ENCODE data around the gene RHEX. TPM values are rescaled to one million over a fixed set of nuclear protein-coding genes. Genes with fewer than 3 reads are reported as not detected.

The RHEX gene
- total and polyA plus RNA-seq, 4 donors = 0.57 to 7.4 (median 1.2) TPM

- no peak overlapping the region for H3K27ac ChIP-seq (ENCODE audit: low read depth in 1 of 2, low read length in 1 of 2)
- ATAC-seq (ENCODE audit: insufficient read depth, low FRiP score) = no peak
- no peaks in the 10 kb centered on the region for H3K9me3 ChIP-seq (ENCODE audit: control insufficient read depth in 4 of 4, insufficient read depth in 3 of 4, low read length in 3 of 4)
- H3K27me3 ChIP-seq (ENCODE audit: control insufficient read depth in 3 of 3, insufficient read depth in 3 of 3, low read length in 2 of 3) = no peaks in the 10 kb centered on the region
- peaks cover 0 to 2% (median 0%) of the 10 kb centered on the region in 4 donors for H3K36me3 ChIP-seq (ENCODE audit: control insufficient read depth in 4 of 4, insufficient read depth in 4 of 4, low read length in 4 of 4)
- WGBS, 2 donors = 85 to 94% methylated on average over 8 of the region's 8 CpGs
- H3K9ac ChIP-seq (ENCODE audit: insufficient read depth in 1 of 2, low read length in 2 of 2) = no peak overlapping the region
- H3K4me3 ChIP-seq = no peak overlapping the region
- DNase-seq = no peak
- no peaks in the 10 kb centered on the region for H3K4me1 ChIP-seq (ENCODE audit: control insufficient read depth in 5 of 5, insufficient read depth in 5 of 5, low read length in 5 of 5)
- TF ChIP-seq CTCF (IDR thresholded peaks at IDR 0.05; ENCODE audit: control extremely low read depth, extremely low read depth) = no peak
Observed at GRCh38 chr1:206011057-206011456, 41.9 kb upstream of the RHEX start.

- WGBS, 2 donors = 37 to 60% methylated on average over 17 of the region's 17 CpGs
- DNase-seq (peak; percentile 31 to 39 (median 35)), ATAC-seq (ENCODE audit: insufficient read depth, low FRiP score) (peak; percentile 76)
- no peak overlapping the region for H3K9ac ChIP-seq (ENCODE audit: insufficient read depth in 1 of 2, low read length in 2 of 2)
- peak overlapping the region in 1 of 2 donors; percentile 28 for H3K27ac ChIP-seq (ENCODE audit: low read depth in 1 of 2, low read length in 1 of 2)
- H3K36me3 ChIP-seq (ENCODE audit: control insufficient read depth in 4 of 4, insufficient read depth in 4 of 4, low read length in 4 of 4) = peaks cover 0 to 2% (median 0%) of the 10 kb centered on the region in 4 donors
- no peak for TF ChIP-seq CTCF (IDR thresholded peaks at IDR 0.05; ENCODE audit: control extremely low read depth, extremely low read depth)
- H3K9me3 ChIP-seq (ENCODE audit: control insufficient read depth in 4 of 4, insufficient read depth in 3 of 4, low read length in 3 of 4) = no peaks in the 10 kb centered on the region
- H3K27me3 ChIP-seq (ENCODE audit: control insufficient read depth in 3 of 3, insufficient read depth in 3 of 3, low read length in 2 of 3) = no peaks in the 10 kb centered on the region
- H3K4me1 ChIP-seq (ENCODE audit: control insufficient read depth in 5 of 5, insufficient read depth in 5 of 5, low read length in 5 of 5) = no peaks in the 10 kb centered on the region
- no peak overlapping the region for H3K4me3 ChIP-seq
Observed at GRCh38 chr1:206012086-206012859, 40.7 kb upstream of the RHEX start.

GRCh38 chr1:206013026-206013795 is 39.8 kb upstream of the RHEX start:
- H3K27ac ChIP-seq (ENCODE audit: low read depth in 1 of 2, low read length in 1 of 2) = no peak overlapping the region
- no peak overlapping the region for H3K4me3 ChIP-seq
- H3K9me3 ChIP-seq (ENCODE audit: control insufficient read depth in 4 of 4, insufficient read depth in 3 of 4, low read length in 3 of 4) = no peaks in the 10 kb centered on the region
- 45 to 77% methylated on average over 6 of the region's 6 CpGs for WGBS, 2 donors
- no peak for TF ChIP-seq CTCF (IDR thresholded peaks at IDR 0.05; ENCODE audit: control extremely low read depth, extremely low read depth)
- H3K36me3 ChIP-seq (ENCODE audit: control insufficient read depth in 4 of 4, insufficient read depth in 4 of 4, low read length in 4 of 4) = peaks cover 0 to 2% (median 0%) of the 10 kb centered on the region in 4 donors
- no peak overlapping the region for H3K9ac ChIP-seq (ENCODE audit: insufficient read depth in 1 of 2, low read length in 2 of 2)
- H3K4me1 ChIP-seq (ENCODE audit: control insufficient read depth in 5 of 5, insufficient read depth in 5 of 5, low read length in 5 of 5) = no peaks in the 10 kb centered on the region
- DNase-seq = no peak
- H3K27me3 ChIP-seq (ENCODE audit: control insufficient read depth in 3 of 3, insufficient read depth in 3 of 3, low read length in 2 of 3) = no peaks in the 10 kb centered on the region
- ATAC-seq (ENCODE audit: insufficient read depth, low FRiP score) = no peak

All from lung (tissue), 12 donors.